Natural killer cell treated with Interleukin-12 subunit alpha and Interleukin-12 subunit beta and Interleukin-15 and Interleukin-18, amount 100 ng/mL, for 72 hours (primary cell): Measurements from ENCODE around the gene ACOX3. TPM values are rescaled to one million over a fixed set of nuclear protein-coding genes. Genes with fewer than 3 reads are reported as not detected.

Experiments used
- ATAC-seq, 2 donors: fragments of 150-1000 bp; cut with Tn5 transposase in 1 of 2; sonication (Bioruptor Pico), chemical (Tn5 transposase) in 1 of 2; 2 replicates each; pipeline ENCODE4 v1.10.0; 2021
- DNase-seq: peaks from one replicate; pipeline ENCODE4 v3.0.0; 2022; ENCODE audit warnings: low spot score
- H3K27ac Mint-ChIP-seq, 2 donors: 1 replicate in 1 of 2; 2 replicates in 1 of 2; pipeline ENCODE4 v1.8.0; 2022; ENCODE audit warnings: mixed read lengths in 2 of 2, mild to moderate bottlenecking in 1 of 2, moderate library complexity in 1 of 2
- H3K27me3 Mint-ChIP-seq, 2 donors: 1 replicate in 1 of 2; 2 replicates in 1 of 2; pipeline ENCODE4 v1.8.0; 2022; ENCODE audit warnings: mixed read lengths in 2 of 2
- H3K36me3 Mint-ChIP-seq: one replicate; pipeline ENCODE4 v1.8.0; 2022; ENCODE audit warnings: mixed read lengths
- H3K4me1 Mint-ChIP-seq, 2 donors: 1 replicate in 1 of 2; 2 replicates in 1 of 2; pipeline ENCODE4 v1.8.0; 2022; ENCODE audit warnings: low read depth in 2 of 2, mixed read lengths in 2 of 2, mild to moderate bottlenecking in 1 of 2
- H3K4me3 Mint-ChIP-seq: one replicate; pipeline ENCODE4 v1.8.0; 2022; ENCODE audit warnings: mixed read lengths
- H3K9me3 Mint-ChIP-seq: 2 replicates; pipeline ENCODE4 v1.8.0; 2022; ENCODE audit warnings: mixed read lengths
- total RNA-seq, 2 donors: library from RNA; stranded (reverse); gene quantifications; one replicate each; pipeline ENCODE4 v1.2.3, GENCODE V29; 2022

Gene ACOX3
- total RNA-seq, 2 donors from 2014 or later, result 19.9 to 22.2 TPM

GRCh38 chr4:8472689-8473197 is 32.2 kb upstream of the ACOX3 start:
- H3K27ac Mint-ChIP-seq, result no peak overlapping the region
- no peaks in the 10 kb centered on the region for H3K9me3 Mint-ChIP-seq
- no peaks in the 10 kb centered on the region for H3K27me3 Mint-ChIP-seq
- ATAC-seq (no peak), DNase-seq (no peak)
- H3K36me3 Mint-ChIP-seq, result no peaks in the 10 kb centered on the region
- H3K4me3 Mint-ChIP-seq, result no peak overlapping the region
- peaks cover 0 to 5% of the 10 kb centered on the region in 2 donors for H3K4me1 Mint-ChIP-seq

DNA sequence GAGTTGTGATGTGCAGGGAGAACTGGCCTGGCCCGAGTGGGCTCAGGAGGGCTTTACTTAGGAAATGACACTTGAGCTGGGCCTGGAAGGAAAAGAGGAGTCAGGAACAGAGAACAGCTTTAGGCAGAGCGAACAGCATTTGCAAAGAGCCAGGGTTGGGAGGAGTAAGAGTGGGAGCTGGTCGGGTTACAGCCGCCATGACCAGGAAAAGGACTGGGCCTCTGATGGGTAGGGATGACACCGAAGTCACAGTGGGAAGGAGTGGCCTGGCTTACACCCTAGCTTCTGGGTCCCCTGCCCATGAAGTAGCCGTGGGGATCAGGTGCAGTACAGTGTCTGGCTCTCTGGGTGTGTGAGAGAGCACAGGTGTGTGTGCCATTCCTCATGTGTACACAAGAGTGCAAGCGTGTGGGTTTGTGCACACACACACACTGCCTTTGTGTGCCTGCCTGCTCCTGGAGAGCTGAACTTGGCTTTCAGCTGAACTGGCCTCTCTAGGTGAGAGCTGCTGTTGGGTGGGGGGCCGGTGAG is 31.7 kb upstream of the ACOX3 start:
- no peak for DNase-seq
- H3K36me3 Mint-ChIP-seq, result no peaks in the 10 kb centered on the region
- H3K4me1 Mint-ChIP-seq, result peaks cover 0 to 5% of the 10 kb centered on the region in 2 donors
- no peaks in the 10 kb centered on the region for H3K9me3 Mint-ChIP-seq
- no peak for ATAC-seq
- H3K27ac Mint-ChIP-seq, result peak overlapping the region in 1 of 2 donors; percentile 27
- no peak overlapping the region for H3K4me3 Mint-ChIP-seq
- no peaks in the 10 kb centered on the region for H3K27me3 Mint-ChIP-seq

GRCh38 chr4:8471211-8471875 is 30.8 kb upstream of the ACOX3 start:
- Mint-ChIP-seq H3K4me3 (no peak overlapping the region), H3K27me3 (no peaks in the 10 kb centered on the region), H3K9me3 (no peaks in the 10 kb centered on the region), H3K4me1 (peaks cover 0 to 5% of the 10 kb centered on the region in 2 donors), H3K27ac (no peak overlapping the region), H3K36me3 (no peaks in the 10 kb centered on the region)
- DNase-seq (peak; percentile 26), ATAC-seq (no peak)

- Mint-ChIP-seq H3K27ac (no peak overlapping the region), H3K27me3 (no peaks in the 10 kb centered on the region), H3K9me3 (no peaks in the 10 kb centered on the region), H3K36me3 (no peaks in the 10 kb centered on the region), H3K4me3 (no peak overlapping the region), H3K4me1 (peaks cover 0 to 5% of the 10 kb centered on the region in 2 donors)
- ATAC-seq (no peak), DNase-seq (peak; percentile 45)
These were observed 30.0 kb upstream of the ACOX3 start for GRCh38 chr4:8470451-8471024.

- ATAC-seq (no peak), DNase-seq (peak; percentile 56)
- H3K27me3 Mint-ChIP-seq, result no peaks in the 10 kb centered on the region
- H3K4me3 Mint-ChIP-seq, result no peak overlapping the region
- H3K36me3 Mint-ChIP-seq, result peaks cover 4% of the 10 kb centered on the region
- H3K4me1 Mint-ChIP-seq, result peaks cover 0 to 5% of the 10 kb centered on the region in 2 donors
- H3K9me3 Mint-ChIP-seq, result no peaks in the 10 kb centered on the region
- no peak overlapping the region for H3K27ac Mint-ChIP-seq
These were observed 29.0 kb upstream of the ACOX3 start for GRCh38 chr4:8469550-8469949.

- H3K36me3 Mint-ChIP-seq, result peaks cover 4% of the 10 kb centered on the region
- DNase-seq, result peak; percentile 63
- H3K27ac Mint-ChIP-seq, result no peak overlapping the region
- ATAC-seq, result peak in 1 of 2 donors; percentile 60
- H3K9me3 Mint-ChIP-seq, result no peaks in the 10 kb centered on the region
- peaks cover 0 to 5% of the 10 kb centered on the region in 2 donors for H3K4me1 Mint-ChIP-seq
- no peaks in the 10 kb centered on the region for H3K27me3 Mint-ChIP-seq
- no peak overlapping the region for H3K4me3 Mint-ChIP-seq
These were observed 28.4 kb upstream of the ACOX3 start for GRCh38 chr4:8468746-8469535.

DNA sequence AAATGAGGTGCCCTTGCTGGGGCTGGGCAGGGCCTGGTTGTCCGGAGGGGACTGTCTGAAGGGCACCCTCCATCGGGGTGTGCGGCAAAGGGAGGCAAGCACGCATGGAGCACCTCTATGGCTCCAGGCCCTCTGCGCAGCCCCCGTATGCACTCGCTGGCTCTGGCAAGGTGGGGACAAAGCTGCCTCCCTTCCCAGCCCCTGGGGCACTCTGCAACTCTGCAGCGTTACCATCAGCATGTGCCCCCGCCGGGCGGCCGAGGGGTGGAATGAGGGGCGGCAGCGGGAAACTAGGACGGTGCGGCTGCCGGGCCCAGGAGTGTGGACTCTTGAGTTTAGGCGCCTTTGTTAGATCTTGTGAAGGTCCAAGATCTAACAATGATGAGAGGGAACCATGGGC is 26.5 kb upstream of the ACOX3 start:
- Mint-ChIP-seq H3K27ac (no peak overlapping the region), H3K9me3 (no peaks in the 10 kb centered on the region), H3K36me3 (peaks cover 9% of the 10 kb centered on the region), H3K4me1 (peaks cover 0 to 2% of the 10 kb centered on the region in 2 donors), H3K4me3 (no peak overlapping the region), H3K27me3 (no peaks in the 10 kb centered on the region)
- DNase-seq (peak; percentile 32), ATAC-seq (no peak)

DNA sequence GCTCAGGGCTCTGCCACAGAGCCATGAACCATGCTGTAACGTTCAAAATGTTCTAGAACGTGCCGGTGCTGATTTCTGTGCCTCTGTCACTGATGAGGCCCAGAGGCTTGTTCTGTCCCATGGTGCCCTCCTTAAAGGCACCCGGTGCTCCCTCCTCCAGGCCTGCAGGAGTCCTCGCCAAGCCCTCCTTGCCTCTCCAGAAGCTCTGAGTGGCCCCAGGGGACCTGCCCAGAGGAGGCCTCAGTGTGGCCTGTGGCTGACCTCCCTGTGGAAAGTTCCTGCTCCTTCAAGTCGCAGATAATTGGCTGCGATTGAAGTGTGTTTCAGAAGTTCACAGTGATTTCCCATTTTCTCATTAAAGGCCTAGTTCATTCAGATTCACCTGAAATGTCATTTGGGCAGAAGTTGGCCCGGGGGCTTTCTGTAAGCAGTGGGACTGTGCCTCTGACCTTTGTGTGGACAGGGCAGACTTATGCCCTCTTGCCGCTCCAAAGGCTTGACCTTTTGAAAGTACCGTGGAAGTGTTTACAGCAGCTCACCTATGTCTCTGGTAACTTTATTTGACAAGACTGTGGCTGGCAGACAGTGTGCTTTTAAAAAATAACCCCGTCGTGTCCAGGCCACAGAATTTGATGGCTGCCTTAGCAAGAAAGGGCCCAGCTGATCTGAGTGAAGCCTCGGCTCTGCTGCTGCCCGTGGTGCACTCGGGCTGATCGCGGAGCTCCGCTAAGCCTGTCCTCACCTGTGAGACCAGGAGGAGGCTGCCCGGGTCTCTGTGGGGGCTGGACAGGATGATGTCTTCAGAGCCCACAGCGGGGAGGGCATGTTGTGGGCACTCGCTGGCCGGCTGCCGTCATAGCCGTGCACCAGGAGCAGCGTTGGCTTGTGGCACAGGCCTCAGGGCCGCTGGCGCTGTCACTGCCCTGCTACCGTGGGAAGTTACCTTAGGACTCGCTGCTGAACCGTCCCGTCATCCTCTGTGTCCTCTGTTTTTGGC is 25.4 kb upstream of the ACOX3 start:
- Mint-ChIP-seq H3K4me1 (no peaks in the 10 kb centered on the region), H3K4me3 (no peak overlapping the region), H3K27me3 (no peaks in the 10 kb centered on the region), H3K9me3 (no peaks in the 10 kb centered on the region), H3K36me3 (peaks cover 9% of the 10 kb centered on the region), H3K27ac (no peak overlapping the region)
- DNase-seq, result no peak
- no peak for ATAC-seq

DNA sequence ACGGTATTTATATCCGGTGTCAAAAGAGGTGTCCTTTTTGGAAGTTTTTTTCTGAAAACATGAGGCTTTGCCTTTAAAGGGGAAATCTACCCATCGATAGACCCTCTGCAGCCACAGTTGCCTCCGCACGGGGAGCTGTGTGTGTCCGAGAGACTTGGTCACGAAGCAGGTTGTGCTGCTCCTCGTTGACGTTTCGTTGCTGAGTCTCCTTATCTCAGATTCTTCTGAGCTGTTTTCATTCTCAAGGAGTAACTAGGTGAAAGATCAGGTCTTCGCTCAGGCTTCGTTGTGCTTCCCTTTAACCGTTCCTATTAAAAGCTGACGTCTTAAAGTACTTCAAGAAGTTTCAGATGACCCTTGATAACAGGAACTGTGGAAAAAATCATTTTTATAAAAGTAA is 23.9 kb upstream of the ACOX3 start:
- DNase-seq, result no peak
- no peak for ATAC-seq
- H3K27ac Mint-ChIP-seq, result no peak overlapping the region
- peaks cover 0 to 3% of the 10 kb centered on the region in 2 donors for H3K4me1 Mint-ChIP-seq
- no peaks in the 10 kb centered on the region for H3K27me3 Mint-ChIP-seq
- H3K9me3 Mint-ChIP-seq, result no peaks in the 10 kb centered on the region
- H3K36me3 Mint-ChIP-seq, result peaks cover 9% of the 10 kb centered on the region
- H3K4me3 Mint-ChIP-seq, result no peak overlapping the region

DNA sequence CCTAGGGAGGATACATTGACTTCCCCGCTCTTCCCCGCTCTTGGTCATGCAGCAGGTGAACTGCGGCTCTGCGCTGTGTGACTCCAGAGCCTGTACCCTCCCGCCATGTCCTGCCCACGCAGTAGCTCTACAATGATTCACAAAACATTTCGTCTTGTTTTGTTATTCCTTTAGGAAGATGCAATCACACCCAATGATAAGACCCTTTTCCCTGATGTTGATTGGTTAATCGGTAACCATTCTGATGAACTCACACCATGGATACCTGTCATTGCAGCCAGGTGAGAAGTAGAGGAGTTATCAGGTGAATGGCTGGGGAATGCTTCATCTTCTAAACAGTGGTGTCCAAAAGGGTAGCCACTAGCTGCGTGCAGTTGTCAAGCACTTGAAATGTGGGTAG is 23.3 kb upstream of the ACOX3 start:
- Mint-ChIP-seq H3K9me3 (no peaks in the 10 kb centered on the region), H3K36me3 (peaks cover 9% of the 10 kb centered on the region), H3K27me3 (no peaks in the 10 kb centered on the region), H3K4me3 (no peak overlapping the region), H3K4me1 (peaks cover 0 to 3% of the 10 kb centered on the region in 2 donors), H3K27ac (no peak overlapping the region)
- ATAC-seq (no peak), DNase-seq (no peak)

DNA sequence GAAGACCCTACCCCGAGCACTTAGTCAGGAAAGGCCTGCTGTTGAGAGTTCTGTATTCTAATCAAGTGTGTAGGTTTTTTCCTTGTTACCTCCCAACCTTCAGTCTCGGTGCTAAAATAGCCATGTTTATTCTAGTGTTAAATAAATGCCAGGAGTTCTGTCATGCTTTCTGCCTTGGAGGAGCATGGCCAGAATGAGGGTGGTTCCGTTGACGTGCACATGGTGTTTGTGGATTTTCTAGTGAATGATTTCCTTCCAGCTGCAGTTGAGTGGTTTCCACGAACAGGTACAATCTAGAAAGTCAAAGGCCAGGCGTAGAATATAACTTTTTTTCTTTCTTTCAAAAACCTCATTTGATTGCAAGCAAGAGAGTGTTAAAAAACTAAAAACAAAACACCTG is 21.1 kb upstream of the ACOX3 start:
- peaks cover 20% of the 10 kb centered on the region for H3K36me3 Mint-ChIP-seq
- ATAC-seq (no peak), DNase-seq (no peak)
- no peak overlapping the region for H3K4me3 Mint-ChIP-seq
- no peak overlapping the region for H3K27ac Mint-ChIP-seq
- peaks cover 0 to 3% of the 10 kb centered on the region in 2 donors for H3K4me1 Mint-ChIP-seq
- no peaks in the 10 kb centered on the region for H3K9me3 Mint-ChIP-seq
- no peaks in the 10 kb centered on the region for H3K27me3 Mint-ChIP-seq

DNA sequence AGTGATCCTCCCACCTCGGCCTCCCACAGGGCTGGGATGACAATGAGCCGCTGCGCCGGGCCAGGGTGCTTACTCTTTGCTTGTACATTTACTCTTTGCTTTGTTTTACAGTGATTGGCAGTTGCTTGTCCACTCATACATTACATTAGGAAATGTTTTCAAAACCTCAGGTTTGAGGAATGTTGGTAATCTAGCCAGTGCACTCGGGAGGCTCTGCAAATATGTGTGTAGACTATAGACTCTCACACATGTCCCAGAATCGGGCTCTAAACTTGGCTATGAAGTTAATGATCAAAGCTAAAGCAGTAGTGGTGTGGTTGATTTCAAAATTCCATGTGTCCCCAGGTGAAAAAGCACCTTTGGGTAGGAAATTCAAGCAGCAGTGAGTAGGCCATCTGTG is 20.6 kb upstream of the ACOX3 start:
- H3K4me1 Mint-ChIP-seq, result peaks cover 0 to 3% of the 10 kb centered on the region in 2 donors

GRCh38 chr4:8459867-8460445 is 19.4 kb upstream of the ACOX3 start:
- H3K4me3 Mint-ChIP-seq, result no peak overlapping the region
- no peak overlapping the region for H3K27ac Mint-ChIP-seq
- ATAC-seq (no peak), DNase-seq (peak; percentile 42)
- peaks cover 21% of the 10 kb centered on the region for H3K36me3 Mint-ChIP-seq
- H3K9me3 Mint-ChIP-seq, result no peaks in the 10 kb centered on the region
- peaks cover 0 to 3% of the 10 kb centered on the region in 2 donors for H3K4me1 Mint-ChIP-seq
- H3K27me3 Mint-ChIP-seq, result no peaks in the 10 kb centered on the region

More for the DNA sequence above, 20.6 kb upstream of the ACOX3 start:
- Mint-ChIP-seq H3K36me3 (peaks cover 25% of the 10 kb centered on the region), H3K9me3 (no peaks in the 10 kb centered on the region), H3K4me3 (no peak overlapping the region), H3K27ac (no peak overlapping the region), H3K27me3 (no peaks in the 10 kb centered on the region)
- DNase-seq (peak; percentile 8), ATAC-seq (no peak)
